ENCODE measurements around the gene ZBTB18.

ZBTB18 gene

GRCh38 chr1:244050835-244051444 is at the start of gene ZBTB18:
Gene ZBTB18 (plus strand): TSS chr1:244051283. CDS start chr1:244051432, 149 bp downstream.
- H3K27me3 ChIP-seq (ENCODE audit: insufficient read depth, low read length): no peaks in the 10 kb centered on the region
- H2AFZ ChIP-seq (ENCODE audit: low read length, unreplicated experiment): no peak within 1 kb of the TSS
- no peaks in the 10 kb centered on the region for H3K36me3 ChIP-seq (ENCODE audit: insufficient read depth, low read length)
- H3K27ac ChIP-seq (ENCODE audit: low read depth, low read length): no peak within 1 kb of the TSS
- peak within 1 kb of the TSS; percentile 75 for H3K4me3 ChIP-seq (ENCODE audit: low read depth, low read length)
- peaks cover 16% of the 10 kb centered on the region for H3K4me1 ChIP-seq (ENCODE audit: control insufficient read depth, insufficient read depth, low read length, unreplicated experiment)
- H3K79me2 ChIP-seq (ENCODE audit: control insufficient read depth, insufficient read depth, low read length, unreplicated experiment): peaks cover 25% of the 10 kb centered on the region

GRCh38 chr1:244002721-244003120 is 48.4 kb upstream of the ZBTB18 start:
- Histone ChIP-seq H3K4me3 (ENCODE audit: low read depth, low read length) (no peak overlapping the region), H2AFZ (ENCODE audit: low read length, unreplicated experiment) (no peak overlapping the region), H3K36me3 (ENCODE audit: insufficient read depth, low read length) (no peaks in the 10 kb centered on the region), H3K27ac (ENCODE audit: low read depth, low read length) (no peak overlapping the region), H3K27me3 (ENCODE audit: insufficient read depth, low read length) (peaks cover 46% of the 10 kb centered on the region), H3K4me1 (ENCODE audit: control insufficient read depth, insufficient read depth, low read length, unreplicated experiment) (no peaks in the 10 kb centered on the region), H3K79me2 (ENCODE audit: control insufficient read depth, insufficient read depth, low read length, unreplicated experiment) (no peaks in the 10 kb centered on the region)

GRCh38 chr1:244005455-244005854 is 45.6 kb upstream of the ZBTB18 start:
- Histone ChIP-seq H2AFZ (ENCODE audit: low read length, unreplicated experiment) (no peak overlapping the region), H3K79me2 (ENCODE audit: control insufficient read depth, insufficient read depth, low read length, unreplicated experiment) (no peaks in the 10 kb centered on the region), H3K27ac (ENCODE audit: low read depth, low read length) (no peak overlapping the region), H3K27me3 (ENCODE audit: insufficient read depth, low read length) (peaks cover 43% of the 10 kb centered on the region), H3K4me1 (ENCODE audit: control insufficient read depth, insufficient read depth, low read length, unreplicated experiment) (no peaks in the 10 kb centered on the region), H3K36me3 (ENCODE audit: insufficient read depth, low read length) (no peaks in the 10 kb centered on the region), H3K4me3 (ENCODE audit: low read depth, low read length) (no peak overlapping the region)

GRCh38 chr1:244006381-244006901 is 44.6 kb upstream of the ZBTB18 start:
- Histone ChIP-seq H3K79me2 (ENCODE audit: control insufficient read depth, insufficient read depth, low read length, unreplicated experiment) (no peaks in the 10 kb centered on the region), H3K4me1 (ENCODE audit: control insufficient read depth, insufficient read depth, low read length, unreplicated experiment) (peaks cover 3% of the 10 kb centered on the region), H3K4me3 (ENCODE audit: low read depth, low read length) (no peak overlapping the region), H3K27ac (ENCODE audit: low read depth, low read length) (no peak overlapping the region), H3K36me3 (ENCODE audit: insufficient read depth, low read length) (no peaks in the 10 kb centered on the region), H2AFZ (ENCODE audit: low read length, unreplicated experiment) (no peak overlapping the region), H3K27me3 (ENCODE audit: insufficient read depth, low read length) (peaks cover 35% of the 10 kb centered on the region)

- H3K27me3 ChIP-seq (ENCODE audit: insufficient read depth, low read length): peaks cover 33% of the 10 kb centered on the region
- H3K79me2 ChIP-seq (ENCODE audit: control insufficient read depth, insufficient read depth, low read length, unreplicated experiment): no peaks in the 10 kb centered on the region
Observed at GRCh38 chr1:244006961-244007360, 44.1 kb upstream of the ZBTB18 start.

GRCh38 chr1:244010191-244010590 is 40.9 kb upstream of the ZBTB18 start:
- Histone ChIP-seq H3K27ac (ENCODE audit: low read depth, low read length) (no peak overlapping the region), H3K79me2 (ENCODE audit: control insufficient read depth, insufficient read depth, low read length, unreplicated experiment) (no peaks in the 10 kb centered on the region), H2AFZ (ENCODE audit: low read length, unreplicated experiment) (no peak overlapping the region)

More at GRCh38 chr1:244006961-244007360, 44.1 kb upstream of the ZBTB18 start:
- peaks cover 7% of the 10 kb centered on the region for H3K4me1 ChIP-seq (ENCODE audit: control insufficient read depth, insufficient read depth, low read length, unreplicated experiment)
- H3K27ac ChIP-seq (ENCODE audit: low read depth, low read length): no peak overlapping the region
- H3K4me3 ChIP-seq (ENCODE audit: low read depth, low read length): no peak overlapping the region
- H3K36me3 ChIP-seq (ENCODE audit: insufficient read depth, low read length): no peaks in the 10 kb centered on the region
- no peak overlapping the region for H2AFZ ChIP-seq (ENCODE audit: low read length, unreplicated experiment)

GRCh38 chr1:244010703-244011123 is 40.4 kb upstream of the ZBTB18 start:
- Histone ChIP-seq H2AFZ (ENCODE audit: low read length, unreplicated experiment) (no peak overlapping the region), H3K27ac (ENCODE audit: low read depth, low read length) (no peak overlapping the region), H3K27me3 (ENCODE audit: insufficient read depth, low read length) (peaks cover 3% of the 10 kb centered on the region; the same call in 1 of the 2 replicates), H3K79me2 (ENCODE audit: control insufficient read depth, insufficient read depth, low read length, unreplicated experiment) (no peaks in the 10 kb centered on the region), H3K36me3 (ENCODE audit: insufficient read depth, low read length) (no peaks in the 10 kb centered on the region), H3K4me3 (ENCODE audit: low read depth, low read length) (no peak overlapping the region), H3K4me1 (ENCODE audit: control insufficient read depth, insufficient read depth, low read length, unreplicated experiment) (peaks cover 14% of the 10 kb centered on the region)

More at GRCh38 chr1:244010191-244010590, 40.9 kb upstream of the ZBTB18 start:
- Histone ChIP-seq H3K36me3 (ENCODE audit: insufficient read depth, low read length) (no peaks in the 10 kb centered on the region), H3K27me3 (ENCODE audit: insufficient read depth, low read length) (peaks cover 3% of the 10 kb centered on the region; the same call in 1 of the 2 replicates), H3K4me1 (ENCODE audit: control insufficient read depth, insufficient read depth, low read length, unreplicated experiment) (peaks cover 14% of the 10 kb centered on the region), H3K4me3 (ENCODE audit: low read depth, low read length) (no peak overlapping the region)

- Histone ChIP-seq H3K27me3 (ENCODE audit: insufficient read depth, low read length) (peaks cover 3% of the 10 kb centered on the region; the same call in 1 of the 2 replicates), H3K27ac (ENCODE audit: low read depth, low read length) (no peak overlapping the region), H3K4me3 (ENCODE audit: low read depth, low read length) (no peak overlapping the region), H3K79me2 (ENCODE audit: control insufficient read depth, insufficient read depth, low read length, unreplicated experiment) (no peaks in the 10 kb centered on the region), H2AFZ (ENCODE audit: low read length, unreplicated experiment) (no peak overlapping the region), H3K36me3 (ENCODE audit: insufficient read depth, low read length) (no peaks in the 10 kb centered on the region), H3K4me1 (ENCODE audit: control insufficient read depth, insufficient read depth, low read length, unreplicated experiment) (peaks cover 14% of the 10 kb centered on the region)
Observed at GRCh38 chr1:244011271-244011670, 39.8 kb upstream of the ZBTB18 start.

- Histone ChIP-seq H3K36me3 (ENCODE audit: insufficient read depth, low read length) (no peaks in the 10 kb centered on the region), H3K79me2 (ENCODE audit: control insufficient read depth, insufficient read depth, low read length, unreplicated experiment) (no peaks in the 10 kb centered on the region), H2AFZ (ENCODE audit: low read length, unreplicated experiment) (peak overlapping the region; percentile 16), H3K4me3 (ENCODE audit: low read depth, low read length) (no peak overlapping the region), H3K4me1 (ENCODE audit: control insufficient read depth, insufficient read depth, low read length, unreplicated experiment) (peaks cover 14% of the 10 kb centered on the region), H3K27ac (ENCODE audit: low read depth, low read length) (no peak overlapping the region), H3K27me3 (ENCODE audit: insufficient read depth, low read length) (peaks cover 3% of the 10 kb centered on the region; the same call in 1 of the 2 replicates)
Observed at GRCh38 chr1:244011786-244012185, 39.3 kb upstream of the ZBTB18 start.

GRCh38 chr1:244012202-244012601 is 38.9 kb upstream of the ZBTB18 start:
- peaks cover 3% of the 10 kb centered on the region; the same call in 1 of the 2 replicates for H3K27me3 ChIP-seq (ENCODE audit: insufficient read depth, low read length)
- peak overlapping the region; percentile 16 for H2AFZ ChIP-seq (ENCODE audit: low read length, unreplicated experiment)
- peaks cover 14% of the 10 kb centered on the region for H3K4me1 ChIP-seq (ENCODE audit: control insufficient read depth, insufficient read depth, low read length, unreplicated experiment)
- H3K4me3 ChIP-seq (ENCODE audit: low read depth, low read length): peak overlapping the region; percentile 57
- H3K27ac ChIP-seq (ENCODE audit: low read depth, low read length): no peak overlapping the region
- H3K36me3 ChIP-seq (ENCODE audit: insufficient read depth, low read length): no peaks in the 10 kb centered on the region
- no peaks in the 10 kb centered on the region for H3K79me2 ChIP-seq (ENCODE audit: control insufficient read depth, insufficient read depth, low read length, unreplicated experiment)

GRCh38 chr1:244013100-244013499 is 38.0 kb upstream of the ZBTB18 start:
- Histone ChIP-seq H3K36me3 (ENCODE audit: insufficient read depth, low read length) (no peaks in the 10 kb centered on the region), H3K79me2 (ENCODE audit: control insufficient read depth, insufficient read depth, low read length, unreplicated experiment) (no peaks in the 10 kb centered on the region), H3K27ac (ENCODE audit: low read depth, low read length) (no peak overlapping the region), H2AFZ (ENCODE audit: low read length, unreplicated experiment) (no peak overlapping the region), H3K27me3 (ENCODE audit: insufficient read depth, low read length) (peaks cover 3% of the 10 kb centered on the region; the same call in 1 of the 2 replicates), H3K4me3 (ENCODE audit: low read depth, low read length) (no peak overlapping the region), H3K4me1 (ENCODE audit: control insufficient read depth, insufficient read depth, low read length, unreplicated experiment) (peaks cover 14% of the 10 kb centered on the region)
